Sigmoid colon (tissue), 7 donors: Measurements from ENCODE around the gene DNAAF5. TPM values are rescaled to one million over a fixed set of nuclear protein-coding genes. Genes with fewer than 3 reads are reported as not detected.
"Not testable (repeated sequence)": the region's sequence is repeated elsewhere in the genome, so short reads cannot be mapped to it uniquely, and the experiment has no call there.

Experiments
- DNase-seq: peaks from one replicate; pipeline ENCODE4 v3.0.0-alpha.2; 2019
- H3K27ac ChIP-seq, 4 donors: fragments of 200-600 bp; sonication (generic); one replicate each; pipeline ENCODE4 v1.5.1; 2016 to 2019; ENCODE audit warnings: mild to moderate bottlenecking in 1 of 4
- H3K27me3 ChIP-seq, 3 donors: fragments of 200-600 bp; sonication (generic); one replicate each; pipeline ENCODE4 v1.5.1; 2019; ENCODE audit warnings: mild to moderate bottlenecking in 1 of 3
- H3K36me3 ChIP-seq, 4 donors: fragments of 200-600 bp; sonication (generic); one replicate each; pipeline ENCODE4 v1.5.1; 2016 to 2019
- H3K4me1 ChIP-seq, 4 donors: fragments of 200-600 bp; sonication (generic); one replicate each; pipeline ENCODE4 v1.5.1; 2017 to 2019
- H3K4me3 ChIP-seq, 4 donors: fragments of 200-600 bp; sonication (generic); one replicate each; pipeline ENCODE4 v1.5.1; 2017 to 2019; ENCODE audit warnings: mild to moderate bottlenecking in 2 of 4, moderate library complexity in 1 of 4
- H3K9me3 ChIP-seq, 4 donors: fragments of 200-600 bp in 3 of 4; sonication (generic) in 3 of 4; one replicate each; pipeline versions ENCODE4 v1.5.1 to v1.6.1; 2013 to 2019
- CTCF ChIP-seq, 4 experiments: fragments of 450-650 bp in 3 of 4; fragments of 200-600 bp in 1 of 4; IDR thresholded peaks; one replicate each; pipeline ENCODE4 v1.5.1; 2016 to 2019; ENCODE audit warnings: antibody characterized with exemption in 4 of 4, mild to moderate bottlenecking in 3 of 4, moderate library complexity in 2 of 4
- EP300 ChIP-seq, 4 donors: sonication (generic); formaldehyde crosslinking; IDR thresholded peaks; one replicate each; pipeline ENCODE4 v1.6.1; 2017; ENCODE audit warnings: antibody characterized with exemption in 4 of 4
- POLR2A ChIP-seq, 2 donors: fragments of 450-650 bp; IDR thresholded peaks; one replicate each; pipeline ENCODE4 v1.6.1; 2016; ENCODE audit warnings: antibody characterized with exemption in 2 of 2, mild to moderate bottlenecking in 2 of 2, moderate library complexity in 2 of 2
- POLR2AphosphoS5 ChIP-seq, 4 donors: sonication (generic); formaldehyde crosslinking; IDR thresholded peaks; one replicate each; pipeline ENCODE4 v1.6.1; 2017; ENCODE audit warnings: antibody characterized with exemption in 4 of 4
- WGBS, 2 donors: extraction: QIAGEN DNeasy Blood & Tissue Kit; methylation state at CpG; one replicate each; pipeline ENCODE4 v1.1.7; 2013; 5-methylcytosine and 5-hydroxymethylcytosine counted together
- intact Hi-C: fragments of 100-400 bp; cut with DNase I; formaldehyde crosslinking; loops from one replicate; pipeline ENCODE4 v1.15.1; 2023
- polyA plus RNA-seq, 3 donors: library from polyadenylated mRNA; stranded (reverse); fragments of 200-250 nt; gene quantifications; one replicate each; pipeline ENCODE4 v1.2.3, GENCODE V29; 2013
- total RNA-seq, 4 donors: library from RNA; depleted of rRNA; stranded (reverse); fragments of >200 nt; gene quantifications; one replicate each; pipeline ENCODE4 v1.1.0, GENCODE V29; 2016
- donor health status: healthy with polysubstance abuse.
- donor health status: Bipolar disorder and iron deficiency.
- donor health status: healthy.

DNAAF5 gene
- total and polyA plus RNA-seq, 7 donors: 7.8 to 25.4 (median 14.5) TPM

DNA sequence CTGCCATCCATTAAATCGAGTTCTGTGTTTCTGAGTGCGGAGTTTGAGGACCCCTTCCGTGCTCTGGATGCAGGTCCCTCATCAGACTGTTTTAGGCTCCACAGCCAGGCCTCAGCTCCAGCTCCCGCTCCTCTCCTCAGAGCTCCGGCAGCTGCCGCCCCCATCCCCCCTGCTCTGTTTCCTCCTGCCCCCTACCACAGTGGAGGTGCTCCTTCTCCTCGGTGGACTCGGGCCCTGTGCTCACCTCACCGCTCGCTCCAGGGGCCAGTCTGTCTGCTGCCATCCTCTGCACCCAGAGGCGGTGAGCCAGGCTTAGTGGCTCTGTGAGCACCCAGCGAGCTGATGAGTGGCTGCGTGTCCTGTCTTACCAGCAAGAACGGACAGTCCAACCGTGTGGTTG is 21.9 kb downstream of the DNAAF5 start:
- intact Hi-C loops: no loop called here
- peak; percentile 41 for DNase-seq
- TF ChIP-seq POLR2A (IDR thresholded peaks at IDR 0.05): no peak
- TF ChIP-seq EP300 (IDR thresholded peaks at IDR 0.05): no peak
- TF ChIP-seq POLR2AphosphoS5 (IDR thresholded peaks at IDR 0.05): no peak
- no peak for TF ChIP-seq CTCF (IDR thresholded peaks at IDR 0.05)
- Histone ChIP-seq H3K4me1 (no peaks in the 10 kb centered on the region), H3K27ac (peak overlapping the region in 1 of 4 donors; percentile 66), H3K4me3 (no peak overlapping the region), H3K9me3 (no peaks in the 10 kb centered on the region), H3K36me3 (peaks cover 0 to 43% (median 3%) of the 10 kb centered on the region in 4 donors), H3K27me3 (no peaks in the 10 kb centered on the region)
- WGBS, 2 donors: 95 to 98% methylated on average over 15 of the region's 15 CpGs

DNA sequence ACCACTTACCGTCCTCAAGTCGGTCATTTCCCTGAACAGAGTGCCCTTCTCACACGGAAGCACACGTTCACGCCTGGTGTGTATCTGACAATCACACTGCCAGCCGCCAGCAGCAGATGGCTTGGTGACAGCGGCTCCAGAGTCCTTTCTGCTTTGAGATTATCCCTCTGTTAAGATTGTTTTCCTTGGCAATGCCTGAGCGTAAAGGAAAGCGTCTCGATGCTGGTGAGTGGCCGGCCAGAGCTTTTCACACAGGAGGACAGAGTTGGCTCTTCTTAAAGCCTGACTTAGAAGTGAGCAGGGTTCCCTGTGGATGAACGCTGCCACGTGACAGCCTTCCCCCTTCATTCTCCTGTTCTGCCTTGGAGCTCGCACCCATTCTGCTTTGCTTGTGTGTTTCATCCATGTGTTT is 22.6 kb downstream of the DNAAF5 start:
- intact Hi-C loops: no loop called here
- Histone ChIP-seq H3K27me3 (no peaks in the 10 kb centered on the region), H3K36me3 (peaks cover 0 to 49% (median 7%) of the 10 kb centered on the region in 4 donors), H3K9me3 (no peaks in the 10 kb centered on the region), H3K4me1 (no peaks in the 10 kb centered on the region), H3K27ac (peak overlapping the region in 1 of 4 donors; percentile 66), H3K4me3 (no peak overlapping the region)
- TF ChIP-seq EP300 (IDR thresholded peaks at IDR 0.05) (no peak), POLR2AphosphoS5 (IDR thresholded peaks at IDR 0.05) (no peak), CTCF (IDR thresholded peaks at IDR 0.05) (no peak), POLR2A (IDR thresholded peaks at IDR 0.05) (no peak)
- peak; percentile 66 for DNase-seq
- 85 to 92% methylated on average over 14 of the region's 14 CpGs for WGBS, 2 donors

DNA sequence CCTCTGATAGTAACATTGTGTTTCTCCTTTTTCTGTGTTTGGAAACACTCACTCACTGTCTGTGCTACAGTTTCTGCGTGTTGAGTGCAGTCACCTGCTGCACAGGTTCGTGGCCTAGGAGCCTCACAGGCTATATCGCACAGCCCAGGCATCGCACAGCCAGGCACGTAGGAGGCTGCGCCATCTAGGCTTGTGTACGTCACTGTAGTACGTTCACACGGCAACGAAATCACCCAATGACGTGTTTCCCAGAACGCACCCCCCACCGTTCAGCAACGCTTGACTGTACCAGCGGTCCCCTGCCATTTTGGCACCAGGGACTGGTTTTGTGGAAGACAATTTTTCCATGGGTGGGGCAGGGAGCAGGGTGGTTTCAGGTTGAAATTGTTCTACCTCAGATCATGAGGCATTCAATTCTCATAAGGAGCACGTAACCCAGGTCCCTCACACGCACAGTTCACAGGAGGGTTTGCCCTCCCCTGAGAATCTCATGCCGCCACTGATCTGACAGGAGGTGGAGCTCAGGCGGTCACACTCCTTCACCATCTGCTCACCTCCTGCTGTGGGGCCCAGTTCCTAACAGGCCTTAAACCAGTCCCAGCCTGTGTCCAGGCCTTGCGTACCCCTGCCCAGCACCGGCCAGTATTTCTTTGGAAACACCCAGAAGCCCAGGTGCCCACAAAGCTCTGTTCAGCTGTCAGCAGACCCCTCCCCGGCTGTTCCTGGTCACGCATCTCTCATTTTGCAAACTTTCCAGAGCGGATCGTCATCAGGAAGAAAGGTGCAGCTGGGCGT is 23.8 kb downstream of the DNAAF5 start:
- no peak for TF ChIP-seq EP300 (IDR thresholded peaks at IDR 0.05)
- no peak for TF ChIP-seq CTCF (IDR thresholded peaks at IDR 0.05)
- no peak for TF ChIP-seq POLR2A (IDR thresholded peaks at IDR 0.05)
- TF ChIP-seq POLR2AphosphoS5 (IDR thresholded peaks at IDR 0.05): no peak
- H3K4me3 ChIP-seq: no peak overlapping the region
- no peaks in the 10 kb centered on the region for H3K27me3 ChIP-seq
- intact Hi-C loops: no loop called here
- H3K27ac ChIP-seq: no peak overlapping the region
- 96% methylated on average over 26 of the region's 26 CpGs for WGBS, 2 donors
- no peaks in the 10 kb centered on the region for H3K9me3 ChIP-seq
- no peaks in the 10 kb centered on the region for H3K4me1 ChIP-seq
- peak; percentile 55 for DNase-seq
- peaks cover 8 to 53% (median 18%) of the 10 kb centered on the region in 4 donors for H3K36me3 ChIP-seq

GRCh38 chr7:751826-752225 is 25.3 kb downstream of the DNAAF5 start:
- WGBS, 2 donors: 89 to 97% methylated on average over 15 of the region's 15 CpGs

GRCh38 chr7:752256-752655 is 25.8 kb downstream of the DNAAF5 start:
- peak; percentile 59 for DNase-seq
- H3K4me3 ChIP-seq, H3K4me1 ChIP-seq, H3K27me3 ChIP-seq, H3K27ac ChIP-seq, intact Hi-C loops, H3K9me3 ChIP-seq: not testable (repeated sequence)
- peaks cover 14 to 66% (median 31%) of the 10 kb centered on the region in 4 donors for H3K36me3 ChIP-seq
- 92 to 97% methylated on average over 33 of the region's 33 CpGs for WGBS, 2 donors

More at GRCh38 chr7:751826-752225, 25.3 kb downstream of the DNAAF5 start:
- Histone ChIP-seq H3K4me3 (no peak overlapping the region), H3K27me3 (no peaks in the 10 kb centered on the region), H3K9me3 (no peaks in the 10 kb centered on the region), H3K36me3 (peaks cover 10 to 62% (median 26%) of the 10 kb centered on the region in 4 donors), H3K27ac (no peak overlapping the region), H3K4me1 (no peaks in the 10 kb centered on the region)
- intact Hi-C loops: no loop called here
- TF ChIP-seq POLR2AphosphoS5 (IDR thresholded peaks at IDR 0.05) (no peak), EP300 (IDR thresholded peaks at IDR 0.05) (no peak), CTCF (IDR thresholded peaks at IDR 0.05) (no peak), POLR2A (IDR thresholded peaks at IDR 0.05) (no peak)
- peak; percentile 43 for DNase-seq
